Inflammatory macrophage (primary cell): Measurements from ENCODE around the gene OR51A2.
A peak's percentile ranks its signal among the peaks of the same experiment; 100 is the strongest.
"Not testable (repeated sequence)": the region's sequence is repeated elsewhere in the genome, so short reads cannot be mapped to it uniquely, and the experiment has no call there.

Source experiments
- DNase-seq, 2 donors: peaks; one replicate each; pipeline ENCODE4 v3.0.0-alpha.2; 2020 to 2022
- total RNA-seq, 18 experiments: gene quantifications; one replicate each; lab custom pipeline; 2026; ENCODE audit warnings: mixed read lengths in 6 of 18, inconsistent platforms in 2 of 18; lab: John Stamatoyannopoulos, UW

OR51A2 gene, protein sequence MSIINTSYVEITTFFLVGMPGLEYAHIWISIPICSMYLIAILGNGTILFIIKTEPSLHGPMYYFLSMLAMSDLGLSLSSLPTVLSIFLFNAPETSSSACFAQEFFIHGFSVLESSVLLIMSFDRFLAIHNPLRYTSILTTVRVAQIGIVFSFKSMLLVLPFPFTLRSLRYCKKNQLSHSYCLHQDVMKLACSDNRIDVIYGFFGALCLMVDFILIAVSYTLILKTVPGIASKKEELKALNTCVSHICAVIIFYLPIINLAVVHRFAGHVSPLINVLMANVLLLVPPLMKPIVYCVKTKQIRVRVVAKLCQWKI
- total RNA-seq = 0 reads per million in 18 experiments

DNA sequence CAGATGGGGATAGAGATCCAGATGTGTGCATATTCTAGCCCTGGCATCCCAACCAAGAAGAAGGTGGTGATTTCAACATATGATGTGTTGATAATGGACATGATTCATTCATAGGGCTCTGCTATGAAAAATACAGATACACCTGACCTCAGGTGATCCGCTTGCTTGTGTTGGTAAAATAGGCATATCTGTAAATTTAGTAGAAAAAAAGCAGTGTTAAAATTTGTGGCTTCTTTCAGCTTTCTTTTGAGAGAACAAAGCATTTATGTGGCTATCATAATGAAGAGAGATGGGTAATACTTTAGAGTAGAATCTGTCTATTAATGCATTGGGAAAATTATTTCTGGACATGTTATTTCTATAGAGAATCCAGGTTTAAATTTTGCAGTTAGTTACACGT lies at the start of gene OR51A2:
Gene OR51A2, minus strand, starts transcription at position 101 of the 400 bp plus-strand sequence. Its CDS starts 0 bp downstream, at position 101.
- not testable (repeated sequence) for DNase-seq

DNA sequence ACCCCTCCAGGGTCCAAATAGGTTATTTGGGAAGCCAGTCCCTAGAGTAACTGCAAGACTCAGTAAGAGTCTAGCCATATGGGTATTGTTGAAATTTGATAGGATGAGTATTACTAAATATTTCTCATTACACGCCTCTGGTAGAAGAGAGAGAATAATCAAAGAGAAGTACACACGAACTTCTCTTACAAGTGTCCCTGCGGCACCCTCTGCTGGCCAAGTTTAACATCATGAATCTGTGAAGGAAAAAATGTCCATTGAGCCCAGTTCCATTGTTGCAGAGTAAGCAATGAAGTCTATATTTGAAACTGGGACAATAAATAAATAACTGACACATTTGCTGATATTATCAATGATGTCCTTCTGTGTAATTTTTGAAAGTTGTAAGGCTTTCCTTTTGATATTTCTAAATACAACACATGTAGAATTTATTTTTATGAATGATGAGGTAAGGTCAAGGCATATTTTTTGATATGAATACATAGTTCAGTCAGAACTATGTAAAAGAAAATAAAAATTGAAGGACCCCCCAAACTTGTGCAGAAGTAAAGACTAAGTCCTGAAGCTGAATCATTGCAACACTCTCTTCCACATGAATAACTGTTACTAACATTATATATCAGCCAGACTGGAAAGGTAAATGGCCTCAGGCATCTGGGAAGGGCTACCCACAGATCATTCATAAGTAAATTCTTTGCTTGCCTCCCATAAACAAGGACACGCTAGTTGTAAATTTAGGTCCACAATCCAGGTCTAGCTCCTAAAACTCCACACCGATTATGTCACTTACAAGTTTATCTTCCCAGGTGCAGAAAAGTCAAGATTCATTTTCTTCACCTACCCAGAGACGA lies 49.1 kb upstream of the OR51A2 start:
- DNase-seq = peak; percentile 36 to 49

DNA sequence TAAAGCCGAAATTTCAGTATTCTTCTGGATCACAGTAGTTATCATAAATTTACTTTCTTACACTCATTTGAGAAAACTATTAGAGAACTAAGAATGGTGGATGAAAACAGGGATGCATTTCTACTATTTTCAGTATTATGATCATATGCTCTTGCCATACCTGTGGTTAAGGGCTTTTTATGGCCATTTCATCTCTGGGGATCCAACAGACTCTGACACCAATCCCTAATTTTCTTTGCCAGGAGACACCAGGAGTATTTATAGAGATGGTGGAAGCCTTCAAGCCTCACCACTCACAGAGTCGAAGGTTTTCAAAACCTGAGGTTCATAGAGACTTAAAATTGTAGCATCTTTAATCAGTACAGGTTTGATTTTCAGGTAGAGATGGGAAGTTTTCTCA lies 39.0 kb upstream of the OR51A2 start, which contains the start of gene OR51L1:
Gene OR51L1, plus strand, starts transcription at position 301 of the 400 bp plus-strand sequence. CDS start 4,132 bp downstream, outside the sequence.
- no peak for DNase-seq

DNA sequence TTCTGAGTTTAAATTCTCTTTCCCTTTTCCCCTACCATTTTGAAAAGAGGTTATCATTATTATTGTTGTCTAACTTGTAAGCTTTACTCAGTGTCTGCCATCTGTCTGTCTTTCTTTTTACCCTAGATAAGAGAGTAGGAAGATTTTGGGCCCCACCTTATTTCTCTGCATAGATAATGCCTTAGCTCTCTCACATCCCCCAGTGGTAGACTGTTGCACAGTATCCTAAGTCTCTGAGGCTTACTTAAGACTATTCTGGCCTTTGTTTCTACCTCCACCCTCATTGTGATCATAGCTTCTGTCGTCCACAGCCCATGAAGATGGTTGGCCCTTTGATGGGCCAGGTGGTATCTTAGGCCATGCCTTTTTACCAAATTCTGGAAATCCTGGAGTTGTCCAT lies 35.5 kb upstream of the OR51A2 start:
- no peak for DNase-seq

DNA sequence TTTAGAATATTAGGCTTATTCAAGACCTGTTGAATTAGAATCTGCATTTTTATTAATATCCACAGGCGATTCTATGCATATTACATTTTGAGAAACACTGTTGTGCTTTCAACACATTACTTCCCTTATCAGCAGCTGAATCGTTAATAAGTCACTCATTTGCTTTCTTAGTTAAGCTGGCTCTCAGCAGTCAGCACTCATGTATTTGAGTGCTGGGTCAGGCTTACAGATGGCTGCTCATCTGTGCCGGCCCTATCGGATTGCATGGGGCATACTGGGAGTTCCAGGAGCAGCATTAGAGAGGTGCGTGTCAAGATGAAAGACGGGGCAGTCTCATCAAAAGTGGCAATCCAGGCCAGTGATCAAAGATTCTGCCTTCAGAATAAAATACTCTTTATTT lies 28.3 kb upstream of the OR51A2 start:
- DNase-seq = no peak

DNA sequence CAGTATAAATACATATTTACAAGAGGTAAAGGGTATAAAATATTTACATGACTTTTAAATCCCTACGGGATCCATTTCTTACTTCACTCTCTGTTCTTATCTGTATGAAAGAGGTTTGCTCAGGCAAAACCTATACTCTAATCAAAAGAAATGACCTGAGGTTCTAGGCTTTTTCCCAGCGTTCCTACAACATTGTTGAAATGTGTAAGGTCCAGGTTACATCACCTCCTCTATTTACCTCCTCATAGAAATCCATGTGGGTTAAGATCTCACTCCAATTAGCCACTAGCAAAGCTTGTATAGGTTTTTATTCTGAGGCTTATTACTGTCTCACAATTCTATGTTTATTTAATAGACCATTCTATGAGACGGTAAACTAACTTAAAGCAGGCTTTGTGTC lies 27.2 kb upstream of the OR51A2 start:
- no peak for DNase-seq

DNA sequence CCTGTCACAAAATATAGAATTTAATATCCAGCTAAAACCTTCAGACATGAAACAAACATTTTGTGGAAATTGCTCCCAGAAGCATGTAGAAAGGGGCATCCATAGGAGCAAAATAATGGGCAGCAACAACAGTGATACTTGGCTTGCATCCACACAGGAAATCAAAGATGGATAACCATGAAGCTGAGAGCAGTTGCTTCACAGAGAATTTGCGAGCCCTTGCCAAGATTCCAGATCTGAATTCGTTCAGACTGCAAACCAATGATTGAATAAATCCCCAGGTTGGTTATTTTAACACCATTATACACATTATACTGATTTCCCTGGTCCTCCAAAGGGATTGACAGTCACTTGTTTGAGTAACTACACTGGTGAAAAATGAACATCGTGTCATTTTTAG lies 23.5 kb upstream of the OR51A2 start:
- DNase-seq = no peak

DNA sequence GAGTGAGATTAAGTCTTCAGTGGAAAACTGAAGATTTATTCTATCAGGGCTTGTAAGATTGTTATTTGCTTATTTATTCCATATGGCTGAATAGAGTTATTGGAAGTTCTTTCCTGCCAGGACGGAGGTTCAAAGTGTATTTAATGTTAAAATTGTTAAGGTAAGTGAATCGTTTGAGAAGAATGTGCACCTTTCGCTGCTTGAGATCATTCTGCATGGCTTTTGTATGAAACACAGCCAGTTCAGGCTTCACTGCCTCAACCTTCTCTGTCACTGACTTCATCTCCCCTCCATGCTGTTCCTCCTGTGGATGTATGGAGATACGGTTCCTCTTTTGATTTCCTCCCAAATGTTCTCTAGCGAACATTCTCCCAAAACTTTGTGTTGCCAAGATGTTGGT lies 19.9 kb upstream of the OR51A2 start:
- no peak for DNase-seq

DNA sequence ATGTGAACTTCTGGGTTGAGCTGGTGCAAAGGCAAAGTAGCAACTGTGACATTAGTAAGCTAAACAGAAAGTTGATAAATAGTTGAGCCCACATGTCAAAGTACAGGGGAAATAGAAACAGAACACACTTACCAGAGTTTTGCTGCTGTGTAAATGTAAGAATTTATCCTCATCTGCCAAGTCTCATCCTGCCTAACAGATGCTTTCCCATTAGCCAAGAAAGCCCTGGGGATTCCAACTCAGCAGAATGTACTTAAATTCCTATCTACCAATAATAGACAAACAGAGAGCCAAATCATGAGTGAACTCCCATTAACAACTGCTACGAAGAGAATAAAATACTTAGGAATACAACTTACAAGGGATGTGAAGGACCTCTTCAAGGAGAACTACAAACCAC lies 7.3 kb upstream of the OR51A2 start:
- no peak for DNase-seq

DNA sequence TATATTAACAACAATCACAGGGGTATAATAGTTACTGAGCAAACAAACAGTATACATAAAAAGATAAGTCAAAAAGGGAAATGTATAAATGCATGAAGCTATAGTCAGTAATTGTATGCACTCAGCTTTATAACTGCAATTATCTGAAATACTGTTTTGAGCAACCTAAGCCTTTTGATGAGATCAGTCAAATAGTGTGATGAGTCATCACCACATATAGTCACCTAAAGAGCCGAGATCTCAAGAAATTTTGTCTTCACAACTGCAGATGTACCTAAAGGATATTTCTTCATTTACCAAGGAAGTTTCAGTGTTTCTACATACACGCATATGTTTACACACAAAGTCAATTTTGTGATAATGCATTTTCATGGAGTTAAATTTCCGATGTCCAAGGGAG lies 5.4 kb upstream of the OR51A2 start:
- DNase-seq = no peak

DNA sequence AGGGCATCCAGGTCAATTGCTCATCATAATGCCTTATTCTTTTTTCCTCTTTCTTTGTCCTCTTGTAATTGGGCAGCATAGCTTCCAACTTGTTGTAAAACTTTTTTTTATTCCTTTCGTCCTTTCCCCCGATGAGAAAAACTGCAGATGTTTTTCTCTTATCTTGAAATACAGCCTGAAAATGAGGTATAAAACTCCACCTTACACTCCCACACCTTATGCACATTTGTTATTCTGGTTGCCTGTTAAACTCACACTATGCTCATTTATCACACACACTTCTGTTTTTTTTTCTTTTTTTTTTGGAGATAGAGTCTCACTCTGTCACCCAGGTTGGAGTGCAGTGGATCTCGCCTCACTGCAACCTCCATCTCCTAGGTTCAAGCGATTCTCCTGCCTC lies 1.9 kb upstream of the OR51A2 start:
- no peak for DNase-seq

DNA sequence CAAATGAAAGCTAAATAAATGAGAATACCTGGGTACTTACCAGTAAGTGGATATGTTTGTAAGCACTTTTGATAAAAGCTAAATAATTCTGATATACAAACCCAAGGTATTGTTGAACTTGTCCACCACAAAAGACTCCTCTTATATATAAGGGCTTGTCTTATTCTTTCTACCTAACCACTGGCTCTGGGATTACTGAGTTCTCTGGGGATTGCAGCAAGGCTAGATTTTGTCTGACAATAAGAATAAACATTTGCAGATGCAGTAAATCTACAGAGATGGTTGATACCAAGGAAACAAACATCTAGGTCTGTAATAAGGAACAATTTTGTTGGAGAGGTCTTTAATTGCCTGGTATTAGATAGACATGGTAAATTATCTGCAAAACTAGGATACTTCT lies 8.0 kb downstream of the OR51A2 start, which contains the start of gene OR51A4:
Gene OR51A4, minus strand, starts transcription at position 101 of the 400 bp plus-strand sequence. CDS start 505 bp downstream, outside the sequence.
- DNase-seq = no peak

DNA sequence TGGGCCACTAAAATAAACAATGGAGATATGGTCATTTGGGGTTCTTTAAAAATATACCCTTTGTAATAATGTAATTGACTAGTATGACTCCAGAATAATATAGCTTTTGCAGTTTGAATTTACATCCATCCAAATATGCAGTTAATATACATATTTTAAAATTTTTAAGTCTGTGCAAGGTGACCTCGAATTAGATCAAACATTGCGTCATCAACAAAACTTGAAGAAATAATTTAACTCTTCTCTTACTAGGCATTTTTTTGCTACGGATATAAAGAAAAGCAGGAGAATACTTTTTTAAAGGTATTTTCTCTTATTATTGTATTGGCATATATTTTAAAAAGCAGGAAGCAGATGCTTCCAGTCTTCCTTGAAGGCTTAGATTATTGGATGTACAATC lies 18.8 kb downstream of the OR51A2 start:
- no peak for DNase-seq

DNA sequence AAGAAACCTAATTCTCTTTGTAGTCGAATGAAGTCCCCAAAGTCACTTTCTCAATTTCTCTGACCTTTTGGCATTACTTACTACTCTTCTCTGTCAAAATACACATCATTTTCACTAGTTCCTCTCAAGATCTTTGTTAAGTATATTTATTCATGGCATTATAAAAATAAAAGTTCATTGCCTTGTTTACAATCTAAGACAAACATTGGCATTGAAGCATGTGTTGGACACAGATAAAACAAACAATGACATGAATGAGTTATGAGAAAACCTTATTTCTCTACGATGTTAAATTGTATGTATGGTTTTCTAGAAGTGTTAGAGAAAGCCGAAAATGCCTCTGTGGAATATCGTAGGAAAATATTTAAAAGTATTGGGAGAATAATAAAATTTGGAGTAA lies 22.8 kb downstream of the OR51A2 start:
- DNase-seq = no peak

DNA sequence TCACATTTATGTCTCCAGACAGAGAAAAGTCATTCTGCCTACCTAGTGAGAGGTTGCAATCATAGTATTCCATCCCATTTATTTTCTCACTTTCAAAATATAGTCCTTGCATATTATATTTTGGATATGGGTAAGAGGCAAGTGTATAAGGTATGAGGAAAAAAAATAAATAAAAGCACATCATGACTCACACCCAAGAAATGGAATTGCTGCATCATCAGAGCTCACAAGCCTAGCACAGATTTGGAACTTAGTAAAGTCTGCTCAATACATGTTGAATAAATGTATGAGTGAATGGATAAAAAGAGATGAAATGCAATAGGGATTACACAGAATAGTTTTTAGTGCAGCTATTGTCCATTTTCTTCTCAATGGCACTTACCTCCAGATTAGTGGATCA lies 28.9 kb downstream of the OR51A2 start:
- DNase-seq = no peak

DNA sequence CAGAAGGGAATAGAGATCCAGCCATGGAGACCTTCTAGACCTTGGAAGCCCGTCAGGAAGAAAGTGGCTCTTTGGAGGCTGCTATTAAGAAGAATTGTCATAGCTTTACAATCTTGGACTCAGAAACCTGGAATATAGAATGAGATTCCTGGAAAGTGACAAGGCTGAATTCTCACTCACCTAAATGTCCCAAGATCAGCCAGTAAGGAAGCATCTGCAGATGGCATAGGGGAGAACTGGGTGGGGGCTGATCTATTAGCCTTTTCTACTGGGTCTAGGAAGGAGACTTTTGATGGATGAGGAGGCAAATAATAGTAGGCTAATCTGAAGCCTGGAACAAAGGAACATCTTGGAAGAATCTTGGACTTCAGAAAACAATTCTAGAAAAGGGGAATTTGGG lies 31.3 kb downstream of the OR51A2 start, which contains the start of gene OR51G1:
Gene OR51G1, minus strand, starts transcription at position 101 of the 400 bp plus-strand sequence. Its CDS starts 0 bp downstream, at position 101.
- DNase-seq = no peak

DNA sequence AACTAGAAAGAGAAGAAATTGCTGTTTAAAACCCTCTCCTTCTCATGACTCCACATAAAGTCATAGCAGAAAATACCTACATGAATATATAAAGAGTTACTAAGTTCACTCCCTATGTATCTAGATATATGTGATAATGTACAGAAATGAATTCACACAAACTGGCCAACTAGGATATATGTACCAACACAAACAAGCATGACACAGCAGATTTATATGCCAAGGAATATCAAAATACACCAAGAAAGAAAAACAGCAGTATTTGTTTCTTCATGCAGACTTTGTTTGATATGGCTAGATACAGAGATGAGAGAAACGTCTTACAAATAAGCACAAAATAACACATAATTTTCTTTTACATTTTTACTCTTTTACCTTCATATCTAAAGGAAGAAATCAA lies 33.2 kb downstream of the OR51A2 start:
- no peak for DNase-seq

DNA sequence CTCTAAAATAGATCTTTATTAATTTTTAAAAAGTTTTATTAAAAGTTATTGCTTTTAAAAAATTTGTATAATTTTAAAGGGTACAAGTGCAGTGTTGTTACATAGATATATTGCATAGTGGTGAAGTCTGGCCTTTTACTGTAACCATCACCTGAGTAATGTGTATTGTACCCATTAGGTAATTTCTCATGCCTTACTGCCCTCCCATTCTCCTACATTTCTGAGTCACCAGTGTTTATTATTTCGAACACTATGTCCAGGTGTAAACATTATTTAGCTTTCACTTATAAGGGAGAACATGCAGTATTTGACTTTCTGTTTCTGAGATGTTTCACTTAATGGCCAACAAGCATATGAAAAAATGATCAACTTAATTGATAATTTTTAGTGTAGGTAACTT lies 33.7 kb downstream of the OR51A2 start:
- DNase-seq = no peak

DNA sequence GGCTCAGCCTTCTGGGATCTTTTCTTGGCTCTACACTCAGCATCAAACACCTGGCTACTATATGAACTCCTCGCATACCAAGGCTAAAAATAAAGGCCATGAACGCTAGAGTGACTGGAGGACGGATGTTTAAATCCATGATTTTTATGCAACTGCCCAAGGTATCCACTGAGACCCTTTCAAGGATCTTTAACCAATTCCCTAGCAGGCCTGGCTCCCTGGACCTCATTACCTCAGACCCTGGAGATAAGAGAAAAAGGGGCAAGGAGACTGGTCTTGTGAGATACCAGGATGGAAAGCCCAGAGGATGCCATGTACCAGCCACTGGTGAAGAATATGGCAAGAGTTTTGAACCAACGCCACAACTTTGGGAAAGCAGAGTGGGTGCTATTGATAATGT lies 36.3 kb downstream of the OR51A2 start, which contains the start of gene OR51G2:
Gene OR51G2, minus strand, starts transcription at position 101 of the 400 bp plus-strand sequence. CDS start 3,687 bp downstream, outside the sequence.
- no peak for DNase-seq

DNA sequence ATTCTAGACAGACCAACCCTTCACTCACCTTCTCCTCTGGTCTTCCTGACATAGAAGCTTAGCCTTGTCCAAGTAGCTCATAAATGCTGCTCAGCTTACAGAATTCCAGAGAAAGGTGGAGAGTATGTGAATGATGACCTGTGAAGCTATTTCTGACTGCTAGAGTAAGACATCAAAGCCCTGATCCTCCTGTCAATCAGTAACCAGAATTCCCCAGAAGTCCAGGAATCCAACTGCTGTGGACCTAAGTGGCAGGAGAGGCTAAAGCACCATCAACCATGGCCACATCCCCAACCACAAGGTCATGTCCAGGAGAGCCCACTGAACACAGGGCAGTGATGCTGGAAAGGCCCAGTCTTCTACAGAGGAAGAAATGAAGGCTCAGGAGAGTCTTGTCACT lies 38.9 kb downstream of the OR51A2 start:
- no peak for DNase-seq
